Astrocyte (in vitro differentiated cells and primary cell): Measurements from ENCODE around the gene GLP1R.

ENCODE experiments used
- CTCF ChIP-seq: IDR thresholded peaks from 2 replicates; pipeline ENCODE4 v1.5.1; 2011; ENCODE audit warnings: low read depth, mild to moderate bottlenecking, inconsistent platforms, low read length, moderate library complexity; ENCODE audit not compliant: insufficient read depth
- EZH2 ChIP-seq: IDR thresholded peaks from 2 replicates; pipeline ENCODE4 v1.6.1; 2012; ENCODE audit warnings: mild to moderate bottlenecking, low read length, inconsistent platforms; ENCODE audit not compliant: insufficient read depth

DNA sequence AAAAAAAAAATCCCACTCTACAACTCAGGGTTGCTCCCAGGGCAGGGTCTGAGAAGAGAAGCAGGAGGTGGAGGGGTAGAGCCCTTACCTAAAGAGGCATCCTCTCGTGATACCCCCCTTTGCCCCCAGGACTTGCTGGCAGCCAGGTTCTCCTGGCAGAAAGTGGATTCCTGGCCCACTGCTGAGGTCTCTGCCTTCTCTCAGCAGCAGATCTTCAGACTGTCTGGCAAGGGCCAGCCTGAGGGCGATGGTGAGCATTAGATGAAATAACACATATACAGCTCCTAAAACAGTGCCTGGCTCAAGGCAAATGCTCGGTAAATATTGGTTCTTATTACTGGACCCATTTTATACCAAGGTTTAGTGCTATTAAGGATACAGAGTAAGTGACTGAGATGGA, 4.8 kb upstream of the GLP1R start:
- no peak for TF ChIP-seq CTCF
- no peak for TF ChIP-seq EZH2
